ENCODE data around the gene PIGX.
"Not testable (repeated sequence)": the region's sequence is repeated elsewhere in the genome, so short reads cannot be mapped to it uniquely, and the experiment has no call there.

DNA sequence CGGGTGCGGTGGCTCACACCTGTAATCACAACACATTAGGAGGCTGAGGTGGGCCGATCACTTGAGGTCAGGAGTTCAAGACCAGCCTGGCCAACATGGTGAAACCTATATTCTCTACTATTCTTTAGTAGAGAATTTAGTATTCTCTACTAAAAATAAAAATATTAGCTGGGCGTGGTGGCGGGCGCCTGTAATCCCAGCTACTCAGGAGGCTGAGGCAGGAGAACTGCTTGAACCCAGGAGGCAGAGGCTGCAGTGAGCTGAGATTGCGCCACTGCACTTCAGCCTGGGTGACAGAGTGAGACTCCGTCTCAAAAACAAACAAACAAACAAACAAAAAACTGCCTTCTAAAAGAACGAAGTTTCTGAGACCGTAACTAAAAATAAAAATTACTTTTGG, 31.4 kb downstream of the PIGX start:
- TF ChIP-seq, protein P1, sequence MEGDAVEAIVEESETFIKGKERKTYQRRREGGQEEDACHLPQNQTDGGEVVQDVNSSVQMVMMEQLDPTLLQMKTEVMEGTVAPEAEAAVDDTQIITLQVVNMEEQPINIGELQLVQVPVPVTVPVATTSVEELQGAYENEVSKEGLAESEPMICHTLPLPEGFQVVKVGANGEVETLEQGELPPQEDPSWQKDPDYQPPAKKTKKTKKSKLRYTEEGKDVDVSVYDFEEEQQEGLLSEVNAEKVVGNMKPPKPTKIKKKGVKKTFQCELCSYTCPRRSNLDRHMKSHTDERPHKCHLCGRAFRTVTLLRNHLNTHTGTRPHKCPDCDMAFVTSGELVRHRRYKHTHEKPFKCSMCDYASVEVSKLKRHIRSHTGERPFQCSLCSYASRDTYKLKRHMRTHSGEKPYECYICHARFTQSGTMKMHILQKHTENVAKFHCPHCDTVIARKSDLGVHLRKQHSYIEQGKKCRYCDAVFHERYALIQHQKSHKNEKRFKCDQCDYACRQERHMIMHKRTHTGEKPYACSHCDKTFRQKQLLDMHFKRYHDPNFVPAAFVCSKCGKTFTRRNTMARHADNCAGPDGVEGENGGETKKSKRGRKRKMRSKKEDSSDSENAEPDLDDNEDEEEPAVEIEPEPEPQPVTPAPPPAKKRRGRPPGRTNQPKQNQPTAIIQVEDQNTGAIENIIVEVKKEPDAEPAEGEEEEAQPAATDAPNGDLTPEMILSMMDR (conservative IDR thresholded peaks at IDR 0.05), result not testable (repeated sequence)
- not testable (repeated sequence) for TF ChIP-seq ZFX (IDR thresholded peaks at IDR 0.05)
